ENCODE results near the gene LIG4. TPM values are rescaled to one million over a fixed set of nuclear protein-coding genes. Genes with fewer than 3 reads are reported as not detected.

The LIG4 gene
- polyA plus RNA-seq, 2 of the 4 experiments (the other 2 are of a cell fraction): 7.5 to 10.0 TPM

GRCh38 chr13:108210551-108210950, 4.8 kb downstream of the LIG4 start:
- no peak for FAIRE-seq

GRCh38 chr13:108200781-108201398, 14.4 kb downstream of the LIG4 start:
- ChIA-PET POLR2A (no interaction called here), CTCF (interaction anchor here (0.6 kb wide), 1 partner anchor 1915 kb away, joined by 3 read pairs; no protein-coding TSS in a partner anchor)
- TF ChIP-seq HES2 (IDR thresholded peaks at IDR 0.05) (no peak), FOSB (CRISPR knock-in tag; IDR thresholded peaks at IDR 0.05) (no peak), HMGXB4 (CRISPR knock-in tag; IDR thresholded peaks at IDR 0.05; ENCODE audit: borderline replicate concordance) (no peak), BCL3 (IDR thresholded peaks at IDR 0.05) (no peak), ZNF302 (CRISPR knock-in tag; IDR thresholded peaks at IDR 0.05) (no peak), ZSCAN20 (CRISPR knock-in tag; IDR thresholded peaks at IDR 0.05) (no peak), KDM1A (IDR thresholded peaks at IDR 0.05; ENCODE audit: low read depth) (no peak), CEBPB (IDR thresholded peaks at IDR 0.05) (no peak), HOXB5 (CRISPR knock-in tag; IDR thresholded peaks at IDR 0.05) (no peak), HOXB13 (CRISPR knock-in tag; IDR thresholded peaks at IDR 0.05; ENCODE audit: low read depth) (no peak), NR3C1 (IDR thresholded peaks at IDR 0.05) (no peak), HDAC2 (IDR thresholded peaks at IDR 0.05) (no peak), JUNB (IDR thresholded peaks at IDR 0.05) (no peak)
- TF ChIP-seq, protein P1, sequence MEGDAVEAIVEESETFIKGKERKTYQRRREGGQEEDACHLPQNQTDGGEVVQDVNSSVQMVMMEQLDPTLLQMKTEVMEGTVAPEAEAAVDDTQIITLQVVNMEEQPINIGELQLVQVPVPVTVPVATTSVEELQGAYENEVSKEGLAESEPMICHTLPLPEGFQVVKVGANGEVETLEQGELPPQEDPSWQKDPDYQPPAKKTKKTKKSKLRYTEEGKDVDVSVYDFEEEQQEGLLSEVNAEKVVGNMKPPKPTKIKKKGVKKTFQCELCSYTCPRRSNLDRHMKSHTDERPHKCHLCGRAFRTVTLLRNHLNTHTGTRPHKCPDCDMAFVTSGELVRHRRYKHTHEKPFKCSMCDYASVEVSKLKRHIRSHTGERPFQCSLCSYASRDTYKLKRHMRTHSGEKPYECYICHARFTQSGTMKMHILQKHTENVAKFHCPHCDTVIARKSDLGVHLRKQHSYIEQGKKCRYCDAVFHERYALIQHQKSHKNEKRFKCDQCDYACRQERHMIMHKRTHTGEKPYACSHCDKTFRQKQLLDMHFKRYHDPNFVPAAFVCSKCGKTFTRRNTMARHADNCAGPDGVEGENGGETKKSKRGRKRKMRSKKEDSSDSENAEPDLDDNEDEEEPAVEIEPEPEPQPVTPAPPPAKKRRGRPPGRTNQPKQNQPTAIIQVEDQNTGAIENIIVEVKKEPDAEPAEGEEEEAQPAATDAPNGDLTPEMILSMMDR (IDR thresholded peaks at IDR 0.05): no peak
- FAIRE-seq (no peak), ATAC-seq (no peak), DNase-seq (ENCODE audit: low read depth in 1 of 2, low spot score in 1 of 2) (no peak)
- no peak overlapping the region for H3K4me3 ChIP-seq
- H3K9me3 ChIP-seq: no peaks in the 10 kb centered on the region
- H3K27ac ChIP-seq: no peak overlapping the region
- no peaks in the 10 kb centered on the region for H3K4me1 ChIP-seq
- WGBS (ENCODE audit: missing lambda C conversion rate): 25% methylated on average over 1 of the region's 1 CpG
- H3K4me2 ChIP-seq: no peak overlapping the region

More at GRCh38 chr13:108210551-108210950, 4.8 kb downstream of the LIG4 start:
- Histone ChIP-seq H3K4me2 (no peak overlapping the region), H3K4me3 (no peak overlapping the region), H3K9me3 (no peaks in the 10 kb centered on the region; the same call in 2 of the 3 replicates), H3K4me1 (no peaks in the 10 kb centered on the region), H3K27ac (no peak overlapping the region)
- ATAC-seq (no peak), DNase-seq (ENCODE audit: low read depth in 1 of 2, low spot score in 1 of 2) (no peak)
- WGBS (ENCODE audit: missing lambda C conversion rate): 63% methylated on average over 2 of the region's 2 CpGs
- ChIA-PET CTCF (no interaction called here), POLR2A (no interaction called here)
- TF ChIP-seq MYC (IDR thresholded peaks at IDR 0.05; ENCODE audit: borderline replicate concordance, low read length) (no peak), JUN (IDR thresholded peaks at IDR 0.05) (no peak), MAFK (IDR thresholded peaks at IDR 0.05; ENCODE audit: partially characterized antibody) (no peak), CHD2 (IDR thresholded peaks at IDR 0.05; ENCODE audit: low read length, partially characterized antibody) (no peak)

DNA sequence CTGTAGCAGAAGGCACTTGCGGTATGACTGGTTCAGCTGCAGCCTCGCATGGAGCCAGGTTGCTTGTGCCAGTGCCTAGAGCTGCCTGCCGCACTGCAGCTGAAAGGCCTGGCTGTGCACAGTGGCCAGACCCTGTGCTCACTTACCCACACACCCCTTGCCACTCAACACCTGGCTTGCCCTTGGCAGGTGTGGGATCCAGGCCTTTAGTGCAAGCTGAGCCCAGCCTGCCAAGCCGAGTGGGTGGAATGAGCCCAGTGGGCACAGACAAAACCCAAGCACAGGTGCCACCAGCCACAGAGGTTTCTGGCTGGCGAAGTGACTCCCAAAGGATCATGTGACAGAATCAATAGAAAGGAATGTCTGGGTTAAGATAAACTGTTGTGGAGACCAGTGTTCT, 19.5 kb downstream of the LIG4 start:
- no peak overlapping the region for H3K4me3 ChIP-seq
- POLR2A ChIA-PET: no interaction called here
- no peak for DNase-seq (ENCODE audit: low read depth in 1 of 2, low spot score in 1 of 2)
- no peak overlapping the region for H3K27ac ChIP-seq
- no peaks in the 10 kb centered on the region for H3K9me3 ChIP-seq
- no peak overlapping the region for H3K4me2 ChIP-seq
- no peak for FAIRE-seq
- 50% methylated on average over 2 of the region's 5 CpGs for WGBS (ENCODE audit: missing lambda C conversion rate)
- ATAC-seq: no peak
- CTCF ChIA-PET: no interaction called here
- no peaks in the 10 kb centered on the region for H3K4me1 ChIP-seq
- TF ChIP-seq BHLHE40 (IDR thresholded peaks at IDR 0.05; ENCODE audit: low read depth, low read length) (no peak), FOXS1 (CRISPR knock-in tag; IDR thresholded peaks at IDR 0.05) (no peak), NFE2L2 (conservative IDR thresholded peaks at IDR 0.05; ENCODE audit: low read length) (no peak), CBX2 (IDR thresholded peaks at IDR 0.05; ENCODE audit: borderline replicate concordance, low read depth) (no peak), EHF (CRISPR knock-in tag; IDR thresholded peaks at IDR 0.05) (no peak), HMGXB4 (CRISPR knock-in tag; IDR thresholded peaks at IDR 0.05; ENCODE audit: borderline replicate concordance) (no peak), SREBF2 (IDR thresholded peaks at IDR 0.05) (no peak), JUN (IDR thresholded peaks at IDR 0.05) (no peak), MAX (IDR thresholded peaks at IDR 0.05) (no peak)

Data from A549 (cell line).